HCT116 (cell line): Measurements from ENCODE around the gene ATXN1.

Experiments used
- EGR1 ChIP-seq: IDR thresholded peaks from 2 replicates; pipeline ENCODE4 v1.6.1; 2012; ENCODE audit warnings: low read depth
- EZH2 ChIP-seq: fragments of 200-600 bp; sonication (generic); IDR thresholded peaks from 2 replicates; pipeline ENCODE4 v1.6.1; 2017; ENCODE audit warnings: antibody characterized with exemption, mixed run types
- EZH2phosphoT487 ChIP-seq: fragments of 200-600 bp; IDR thresholded peaks from 2 replicates; pipeline ENCODE4 v1.6.1; 2018; ENCODE audit warnings: antibody characterized with exemption, borderline replicate concordance
- FOSL1 ChIP-seq: IDR thresholded peaks from 2 replicates; pipeline ENCODE4 v1.6.1; 2012; ENCODE audit warnings: low read depth
- POLR2A ChIP-seq: IDR thresholded peaks from 2 replicates; pipeline ENCODE4 v1.7.0; 2011; ENCODE audit warnings: borderline replicate concordance; ENCODE audit not compliant: insufficient read depth, insufficient read length; ENCODE audit errors: extremely low read depth
- POLR2AphosphoS5 ChIP-seq: IDR thresholded peaks from 2 replicates; pipeline ENCODE4 v1.6.1; 2011; ENCODE audit warnings: mild to moderate bottlenecking, low read depth, low read length, moderate library complexity
- SIN3A ChIP-seq: IDR thresholded peaks from 2 replicates; pipeline ENCODE4 v1.6.1; 2012; ENCODE audit warnings: low read depth
- YY1 ChIP-seq: IDR thresholded peaks from 2 replicates; pipeline ENCODE4 v1.6.1; 2011; ENCODE audit warnings: low read length, low read depth, moderate library complexity, mild to moderate bottlenecking; ENCODE audit not compliant: insufficient replicate concordance; ENCODE audit errors: extremely low read depth
- ZFX ChIP-seq: fragments of 450-650 bp; IDR thresholded peaks from 2 replicates; pipeline ENCODE4 v1.6.1; 2017
- ZNF274 ChIP-seq: fragments of 200-500 bp; sonication (Bioruptor generic); IDR thresholded peaks from 2 replicates; pipeline ENCODE4 v1.6.1; 2014; ENCODE audit warnings: mild to moderate bottlenecking, low read depth, low read length, inconsistent platforms
- TF ChIP-seq, protein P1 (sequence below), 3 experiments: fragments of 200-600 bp in 1 of 3; sonication (generic) in 1 of 3; IDR thresholded peaks in 2 of 3; conservative IDR thresholded peaks in 1 of 3; 2 replicates each; pipeline ENCODE4 v1.5.1; 2012 to 2017; ENCODE audit warnings: low read depth in 2 of 3, low read length in 2 of 3, antibody characterized with exemption in 1 of 3, borderline replicate concordance in 1 of 3, control low read depth in 1 of 3, mild to moderate bottlenecking in 1 of 3, mixed read lengths in 1 of 3, mixed run types in 1 of 3, moderate library complexity in 1 of 3; ENCODE audit not compliant: insufficient read depth in 1 of 3
- TF ChIP-seq, protein P2 (sequence below): IDR thresholded peaks from 2 replicates; pipeline ENCODE4 v1.6.1; 2012
- TF ChIP-seq, protein P3 (sequence below): IDR thresholded peaks from 2 replicates; pipeline ENCODE4 v1.6.1; 2012
- TF ChIP-seq, protein P4 (sequence below): IDR thresholded peaks from 2 replicates; pipeline ENCODE4 v1.6.1; 2011; ENCODE audit warnings: mild to moderate bottlenecking, low read length, moderate library complexity; ENCODE audit not compliant: insufficient replicate concordance; ENCODE audit errors: extremely low read depth

DNA sequence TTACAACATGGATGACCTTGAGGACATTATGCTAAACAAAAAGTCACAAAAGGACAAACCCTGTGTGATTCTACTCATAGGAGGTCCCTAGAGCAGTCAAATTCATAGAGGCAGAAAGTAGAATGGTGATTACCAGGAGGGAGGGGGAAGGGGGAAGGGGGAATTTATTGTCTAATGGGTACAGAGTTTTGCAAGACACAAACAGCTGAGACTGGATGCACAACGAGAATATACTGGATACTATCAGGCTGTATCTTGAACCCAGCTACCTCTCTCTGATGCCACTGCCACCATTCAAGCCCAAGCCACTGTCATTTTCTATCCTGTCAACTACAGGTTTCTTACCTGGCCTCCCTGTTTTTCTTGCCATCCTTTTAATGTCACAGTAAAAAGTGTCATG lies 252.3 kb downstream of the ATXN1 start:
- TF ChIP-seq SIN3A (no peak), EZH2phosphoT487 (no peak), POLR2AphosphoS5 (no peak), POLR2A (no peak), ZFX (no peak), EZH2 (no peak), ZNF274 (no peak), EGR1 (no peak), YY1 (no peak), FOSL1 (no peak)
- TF ChIP-seq, protein P1, sequence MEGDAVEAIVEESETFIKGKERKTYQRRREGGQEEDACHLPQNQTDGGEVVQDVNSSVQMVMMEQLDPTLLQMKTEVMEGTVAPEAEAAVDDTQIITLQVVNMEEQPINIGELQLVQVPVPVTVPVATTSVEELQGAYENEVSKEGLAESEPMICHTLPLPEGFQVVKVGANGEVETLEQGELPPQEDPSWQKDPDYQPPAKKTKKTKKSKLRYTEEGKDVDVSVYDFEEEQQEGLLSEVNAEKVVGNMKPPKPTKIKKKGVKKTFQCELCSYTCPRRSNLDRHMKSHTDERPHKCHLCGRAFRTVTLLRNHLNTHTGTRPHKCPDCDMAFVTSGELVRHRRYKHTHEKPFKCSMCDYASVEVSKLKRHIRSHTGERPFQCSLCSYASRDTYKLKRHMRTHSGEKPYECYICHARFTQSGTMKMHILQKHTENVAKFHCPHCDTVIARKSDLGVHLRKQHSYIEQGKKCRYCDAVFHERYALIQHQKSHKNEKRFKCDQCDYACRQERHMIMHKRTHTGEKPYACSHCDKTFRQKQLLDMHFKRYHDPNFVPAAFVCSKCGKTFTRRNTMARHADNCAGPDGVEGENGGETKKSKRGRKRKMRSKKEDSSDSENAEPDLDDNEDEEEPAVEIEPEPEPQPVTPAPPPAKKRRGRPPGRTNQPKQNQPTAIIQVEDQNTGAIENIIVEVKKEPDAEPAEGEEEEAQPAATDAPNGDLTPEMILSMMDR (IDR thresholded peaks at IDR 0.05 in 2 of 3, conservative IDR thresholded peaks at IDR 0.05 in 1 of 3; ENCODE audit: borderline replicate concordance in 1 of 3, insufficient read depth in 1 of 3, low read depth in 2 of 3, low read length in 2 of 3): no peak
- TF ChIP-seq, protein P2, sequence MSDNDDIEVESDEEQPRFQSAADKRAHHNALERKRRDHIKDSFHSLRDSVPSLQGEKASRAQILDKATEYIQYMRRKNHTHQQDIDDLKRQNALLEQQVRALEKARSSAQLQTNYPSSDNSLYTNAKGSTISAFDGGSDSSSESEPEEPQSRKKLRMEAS: no peak
- TF ChIP-seq, protein P3, sequence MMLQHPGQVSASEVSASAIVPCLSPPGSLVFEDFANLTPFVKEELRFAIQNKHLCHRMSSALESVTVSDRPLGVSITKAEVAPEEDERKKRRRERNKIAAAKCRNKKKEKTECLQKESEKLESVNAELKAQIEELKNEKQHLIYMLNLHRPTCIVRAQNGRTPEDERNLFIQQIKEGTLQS: no peak
- TF ChIP-seq, protein P4, sequence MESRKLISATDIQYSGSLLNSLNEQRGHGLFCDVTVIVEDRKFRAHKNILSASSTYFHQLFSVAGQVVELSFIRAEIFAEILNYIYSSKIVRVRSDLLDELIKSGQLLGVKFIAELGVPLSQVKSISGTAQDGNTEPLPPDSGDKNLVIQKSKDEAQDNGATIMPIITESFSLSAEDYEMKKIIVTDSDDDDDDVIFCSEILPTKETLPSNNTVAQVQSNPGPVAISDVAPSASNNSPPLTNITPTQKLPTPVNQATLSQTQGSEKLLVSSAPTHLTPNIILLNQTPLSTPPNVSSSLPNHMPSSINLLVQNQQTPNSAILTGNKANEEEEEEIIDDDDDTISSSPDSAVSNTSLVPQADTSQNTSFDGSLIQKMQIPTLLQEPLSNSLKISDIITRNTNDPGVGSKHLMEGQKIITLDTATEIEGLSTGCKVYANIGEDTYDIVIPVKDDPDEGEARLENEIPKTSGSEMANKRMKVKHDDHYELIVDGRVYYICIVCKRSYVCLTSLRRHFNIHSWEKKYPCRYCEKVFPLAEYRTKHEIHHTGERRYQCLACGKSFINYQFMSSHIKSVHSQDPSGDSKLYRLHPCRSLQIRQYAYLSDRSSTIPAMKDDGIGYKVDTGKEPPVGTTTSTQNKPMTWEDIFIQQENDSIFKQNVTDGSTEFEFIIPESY: no peak
